ENCODE measurements around the gene NPL.

NPL gene

DNA sequence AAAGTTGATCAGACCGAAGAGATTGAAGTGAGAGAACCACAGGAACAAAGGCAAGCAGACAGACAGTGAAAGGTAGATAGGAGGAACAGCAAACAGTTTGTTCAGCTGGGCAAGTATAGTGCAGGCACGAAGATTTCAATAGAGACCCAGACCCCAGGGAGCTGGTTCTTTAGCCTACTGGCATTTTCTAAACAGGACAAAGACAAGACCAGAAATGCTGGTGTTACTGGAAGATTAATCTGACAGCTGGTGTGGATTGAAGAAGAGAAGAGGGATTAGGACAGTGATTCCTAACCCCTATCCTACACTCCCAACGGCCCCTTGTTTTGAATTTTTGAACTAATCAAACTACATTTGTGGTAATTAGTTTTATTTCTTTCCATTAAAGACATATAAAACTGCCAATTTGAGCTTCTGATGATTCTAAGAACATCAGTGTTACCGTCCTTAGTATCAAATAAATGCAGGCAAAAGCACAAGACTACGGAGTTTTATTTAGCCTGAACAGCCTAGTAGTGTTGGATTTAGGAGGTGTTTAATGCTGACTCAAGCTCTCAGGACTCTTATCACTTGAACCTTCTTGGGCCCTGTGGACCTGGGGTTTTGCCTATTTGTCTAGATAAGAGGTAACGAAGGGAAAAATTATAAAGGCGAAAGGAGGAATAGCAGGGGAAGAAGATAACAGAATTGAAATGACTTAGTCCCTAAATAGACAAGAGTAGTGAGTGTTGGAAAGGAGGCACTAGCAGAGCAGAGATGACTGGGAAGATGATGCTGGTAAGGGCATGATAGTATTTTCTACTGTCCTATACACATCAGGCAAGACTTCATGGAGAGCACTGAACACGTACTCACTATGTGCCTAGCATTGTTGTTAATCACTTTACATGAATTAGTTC is 2.0 kb downstream of the NPL start:
- H3K27ac ChIP-seq, result no peak overlapping the region
- TF ChIP-seq ZFX (IDR thresholded peaks at IDR 0.05), result no peak
- TF ChIP-seq, protein P1, sequence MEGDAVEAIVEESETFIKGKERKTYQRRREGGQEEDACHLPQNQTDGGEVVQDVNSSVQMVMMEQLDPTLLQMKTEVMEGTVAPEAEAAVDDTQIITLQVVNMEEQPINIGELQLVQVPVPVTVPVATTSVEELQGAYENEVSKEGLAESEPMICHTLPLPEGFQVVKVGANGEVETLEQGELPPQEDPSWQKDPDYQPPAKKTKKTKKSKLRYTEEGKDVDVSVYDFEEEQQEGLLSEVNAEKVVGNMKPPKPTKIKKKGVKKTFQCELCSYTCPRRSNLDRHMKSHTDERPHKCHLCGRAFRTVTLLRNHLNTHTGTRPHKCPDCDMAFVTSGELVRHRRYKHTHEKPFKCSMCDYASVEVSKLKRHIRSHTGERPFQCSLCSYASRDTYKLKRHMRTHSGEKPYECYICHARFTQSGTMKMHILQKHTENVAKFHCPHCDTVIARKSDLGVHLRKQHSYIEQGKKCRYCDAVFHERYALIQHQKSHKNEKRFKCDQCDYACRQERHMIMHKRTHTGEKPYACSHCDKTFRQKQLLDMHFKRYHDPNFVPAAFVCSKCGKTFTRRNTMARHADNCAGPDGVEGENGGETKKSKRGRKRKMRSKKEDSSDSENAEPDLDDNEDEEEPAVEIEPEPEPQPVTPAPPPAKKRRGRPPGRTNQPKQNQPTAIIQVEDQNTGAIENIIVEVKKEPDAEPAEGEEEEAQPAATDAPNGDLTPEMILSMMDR (conservative IDR thresholded peaks at IDR 0.05), result no peak

DNA sequence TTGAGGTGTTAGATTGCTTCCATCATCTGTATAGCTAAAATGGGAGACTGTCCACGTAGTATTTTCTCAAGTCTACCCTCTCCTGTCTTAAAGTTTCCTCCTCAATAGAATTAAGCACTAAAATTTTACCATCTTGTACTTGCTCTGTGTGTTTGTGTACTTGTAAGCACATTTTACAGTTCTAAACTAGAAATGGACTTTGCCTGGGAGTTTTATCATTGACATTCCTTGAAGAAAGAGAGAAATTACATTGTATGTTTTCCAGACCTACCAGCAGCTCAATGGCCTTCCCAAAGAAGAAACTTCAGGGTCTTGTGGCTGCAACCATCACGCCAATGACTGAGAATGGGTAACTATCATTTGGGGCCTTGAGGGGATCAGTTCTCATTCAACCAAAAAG is 4.5 kb downstream of the NPL start:
- H3K27ac ChIP-seq, result no peak overlapping the region
- TF ChIP-seq, protein P1 (conservative IDR thresholded peaks at IDR 0.05), result no peak
- TF ChIP-seq ZFX (IDR thresholded peaks at IDR 0.05), result no peak

DNA sequence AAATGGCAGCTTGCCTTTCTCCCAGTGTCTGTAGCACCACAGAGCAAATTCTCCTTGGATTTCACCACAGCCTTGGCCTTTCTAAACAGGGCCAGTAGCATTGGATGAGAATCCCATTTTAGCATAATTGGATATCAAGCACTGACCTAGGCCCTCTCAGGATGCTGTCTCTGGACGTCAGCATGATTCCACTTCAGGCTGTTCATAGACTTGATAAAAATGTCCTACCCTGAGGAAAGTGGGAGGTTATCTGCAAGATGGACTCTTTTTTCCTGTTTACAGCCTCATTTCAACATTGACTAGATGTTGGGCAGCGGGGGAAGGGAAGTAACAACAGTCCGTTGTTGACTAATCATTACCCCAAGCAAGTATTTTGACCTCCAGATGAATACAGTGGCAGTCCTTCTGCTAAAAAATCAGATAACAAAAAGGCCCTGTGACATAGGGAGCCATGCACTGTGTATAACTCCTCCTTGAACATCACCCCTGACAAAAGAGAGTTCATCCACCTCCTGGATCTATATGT is 5.2 kb downstream of the NPL start:
- no peak overlapping the region for H3K27ac ChIP-seq
- TF ChIP-seq, protein P1 (conservative IDR thresholded peaks at IDR 0.05), result no peak
- TF ChIP-seq ZFX (IDR thresholded peaks at IDR 0.05), result no peak

DNA sequence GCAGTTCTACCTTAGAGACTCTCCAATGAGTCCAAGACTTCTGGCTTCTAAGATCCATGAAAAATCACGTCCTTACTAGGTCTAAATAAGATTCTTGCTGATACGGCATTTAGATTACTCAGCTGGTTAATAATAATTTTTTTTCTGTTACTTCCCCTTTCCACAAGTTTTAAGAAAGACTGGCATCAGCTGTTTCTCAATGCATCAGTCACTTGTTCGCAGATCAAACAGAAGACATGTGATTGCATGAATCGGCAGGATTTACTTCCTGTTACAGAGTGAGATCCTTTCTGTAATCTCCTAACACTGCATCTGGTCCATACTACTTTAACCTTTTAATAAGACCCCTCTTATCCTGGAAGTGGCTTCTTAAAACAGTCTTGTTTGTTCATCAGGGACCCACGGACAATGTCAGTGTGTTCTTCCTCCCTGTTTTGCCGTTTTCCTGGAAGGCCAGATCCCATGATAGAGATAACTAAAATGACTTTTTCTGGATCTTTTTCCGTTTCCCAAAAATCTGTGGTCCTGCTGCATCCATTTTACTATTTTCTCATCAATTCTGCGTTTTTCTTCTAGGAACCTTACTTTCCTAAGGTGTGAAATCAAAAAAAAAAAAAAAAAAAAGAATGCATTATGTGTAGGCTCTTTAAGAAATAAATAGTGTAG is 6.1 kb downstream of the NPL start:
- H3K27ac ChIP-seq, result no peak overlapping the region
- TF ChIP-seq, protein P1 (conservative IDR thresholded peaks at IDR 0.05), result no peak
- no peak for TF ChIP-seq ZFX (IDR thresholded peaks at IDR 0.05)

DNA sequence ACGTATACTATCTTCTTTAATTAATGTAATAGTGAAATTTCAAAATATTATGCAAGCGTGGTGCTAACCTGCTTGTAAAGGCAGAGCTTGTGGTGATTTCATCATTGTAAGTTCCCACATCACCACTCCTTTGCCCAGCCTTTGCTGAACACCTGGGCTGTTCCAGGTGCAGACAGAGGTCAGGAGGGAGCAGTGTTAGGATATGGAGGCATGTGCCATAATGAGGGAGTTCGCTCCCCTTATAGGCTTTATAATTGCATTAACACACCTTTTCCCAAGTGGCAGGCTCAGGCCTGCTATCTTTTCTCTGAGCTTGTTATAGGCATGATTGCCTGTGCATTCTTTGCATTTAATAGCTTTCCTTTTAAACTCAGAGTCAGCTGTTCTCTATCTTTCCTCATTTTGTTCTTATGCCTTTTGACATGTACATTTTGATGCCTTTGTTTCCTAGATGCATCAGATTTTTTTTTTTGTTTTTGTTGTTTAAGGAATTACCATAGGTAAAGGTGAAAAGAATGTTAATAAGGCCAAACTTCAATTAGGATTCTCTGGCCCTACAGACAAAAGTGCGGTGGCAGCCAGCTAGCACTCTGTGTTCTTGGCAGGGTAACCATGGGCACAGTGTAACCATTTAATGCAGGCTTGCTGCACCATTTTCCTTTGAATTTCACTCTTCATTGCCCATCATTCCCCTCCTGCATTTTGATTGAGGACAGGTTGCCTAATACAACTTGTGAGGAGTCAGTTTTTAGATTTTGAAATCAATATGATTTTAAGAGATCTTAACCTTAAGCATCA is 12.6 kb downstream of the NPL start:
- TF ChIP-seq ZFX (IDR thresholded peaks at IDR 0.05), result no peak
- TF ChIP-seq, protein P1 (conservative IDR thresholded peaks at IDR 0.05), result no peak
- no peak overlapping the region for H3K27ac ChIP-seq

DNA sequence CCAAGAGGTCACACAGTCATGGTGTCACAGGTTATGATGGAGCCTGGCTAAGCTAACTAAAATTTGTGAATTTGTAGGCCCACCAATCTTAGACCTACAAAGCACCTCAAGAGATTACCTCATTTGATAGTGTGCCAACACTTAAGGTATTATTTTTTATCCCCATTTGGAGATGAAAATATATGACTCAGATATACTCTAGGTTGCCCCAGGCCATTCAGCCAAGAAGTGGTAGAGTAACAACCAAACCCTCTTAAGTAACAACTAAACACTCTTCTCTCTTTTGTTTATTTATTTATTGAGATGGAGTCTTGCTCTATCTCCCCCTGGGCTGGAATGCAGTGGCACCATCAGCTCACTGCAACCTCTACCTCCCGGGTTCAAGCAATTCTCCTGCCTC is 14.3 kb downstream of the NPL start:
- H3K27ac ChIP-seq, result no peak overlapping the region
- TF ChIP-seq, protein P1 (conservative IDR thresholded peaks at IDR 0.05), result no peak
- no peak for TF ChIP-seq ZFX (IDR thresholded peaks at IDR 0.05)
